ENCODE results near the gene ILRUN.
"Not testable (repeated sequence)": the region's sequence is repeated elsewhere in the genome, so short reads cannot be mapped to it uniquely, and the experiment has no call there.

ILRUN gene

GRCh38 chr6:34696189-34696738 is 303 bp downstream of the ILRUN start:
- no peak for DNase-seq

- DNase-seq: no peak
Measured at GRCh38 chr6:34695729-34696188, 808 bp downstream of the ILRUN start.

GRCh38 chr6:34692280-34692679 is 4.3 kb downstream of the ILRUN start:
- no peak for DNase-seq

- no peak for DNase-seq
Measured at GRCh38 chr6:34689742-34690141, 6.8 kb downstream of the ILRUN start.

- DNase-seq: no peak
Measured at GRCh38 chr6:34688956-34689355, 7.6 kb downstream of the ILRUN start.

- no peak for DNase-seq
Measured at GRCh38 chr6:34684919-34685318, 11.6 kb downstream of the ILRUN start.

GRCh38 chr6:34684364-34684763 is 12.2 kb downstream of the ILRUN start:
- DNase-seq: no peak

GRCh38 chr6:34680802-34681515 is 15.6 kb downstream of the ILRUN start:
- DNase-seq: no peak

- DNase-seq: not testable (repeated sequence)
Measured at GRCh38 chr6:34680313-34680712, 16.3 kb downstream of the ILRUN start.

- no peak for DNase-seq
Measured at GRCh38 chr6:34679552-34680253, 16.9 kb downstream of the ILRUN start.

- no peak for DNase-seq
Measured at GRCh38 chr6:34676140-34676539, 20.4 kb downstream of the ILRUN start.

GRCh38 chr6:34674930-34675329 is 21.6 kb downstream of the ILRUN start:
- DNase-seq: not testable (repeated sequence)

GRCh38 chr6:34674268-34674639 is 22.3 kb downstream of the ILRUN start:
- DNase-seq: no peak

- no peak for DNase-seq
Measured at GRCh38 chr6:34673064-34673463, 23.5 kb downstream of the ILRUN start.

- DNase-seq: no peak
Measured at GRCh38 chr6:34672657-34673043, 23.9 kb downstream of the ILRUN start.

- no peak for DNase-seq
Measured at GRCh38 chr6:34671801-34672656, 24.5 kb downstream of the ILRUN start.

GRCh38 chr6:34671367-34671766 is 25.2 kb downstream of the ILRUN start:
- DNase-seq: no peak

- not testable (repeated sequence) for DNase-seq
Measured at GRCh38 chr6:34668799-34669198, 27.8 kb downstream of the ILRUN start.

- DNase-seq: no peak
Measured at GRCh38 chr6:34667481-34668238, 28.9 kb downstream of the ILRUN start.

GRCh38 chr6:34665019-34665418 is 31.5 kb downstream of the ILRUN start:
- no peak for DNase-seq

GRCh38 chr6:34664256-34664971 is 32.2 kb downstream of the ILRUN start:
- DNase-seq: no peak

- DNase-seq: no peak
Measured at GRCh38 chr6:34663831-34664255, 32.7 kb downstream of the ILRUN start.
